Parathyroid adenoma (tissue), 2 donors: ENCODE measurements around the gene GPRIN3.

Experiments used
- H2AFZ ChIP-seq: fragments of 300-600 bp; sonication (generic); one replicate; pipeline ENCODE4 v1.7.0; 2017; ENCODE audit warnings: antibody characterized with exemption, mild to moderate bottlenecking
- H3K27ac ChIP-seq: fragments of 300-600 bp; sonication (generic); one replicate; pipeline ENCODE4 v1.7.0; 2017
- H3K27me3 ChIP-seq: fragments of 300-600 bp; sonication (generic); one replicate; pipeline ENCODE4 v1.7.0; 2017; ENCODE audit warnings: low read length; ENCODE audit not compliant: control insufficient read depth, insufficient read depth
- H3K36me3 ChIP-seq: fragments of 300-600 bp; sonication (generic); one replicate; pipeline ENCODE4 v1.7.0; 2017; ENCODE audit warnings: low read length; ENCODE audit not compliant: control insufficient read depth, insufficient read depth
- H3K4me1 ChIP-seq: fragments of 300-600 bp; sonication (generic); one replicate; pipeline ENCODE4 v1.7.0; 2017; ENCODE audit warnings: control low read depth
- H3K4me2 ChIP-seq: fragments of 300-600 bp; sonication (generic); one replicate; pipeline ENCODE4 v1.7.0; 2017; ENCODE audit warnings: low read length
- H3K4me3 ChIP-seq: fragments of 300-600 bp; sonication (generic); one replicate; pipeline ENCODE4 v1.7.0; 2017; ENCODE audit warnings: low read depth, low read length
- H3K79me2 ChIP-seq: fragments of 300-600 bp; sonication (generic); one replicate; pipeline ENCODE4 v1.7.0; 2017; ENCODE audit warnings: control low read depth
- H3K9ac ChIP-seq: fragments of 300-600 bp; sonication (generic); one replicate; pipeline ENCODE4 v1.7.0; 2017; ENCODE audit warnings: mild to moderate bottlenecking
- H3K9me3 ChIP-seq: fragments of 300-600 bp; sonication (generic); one replicate; pipeline ENCODE4 v1.7.0; 2017; ENCODE audit warnings: low read length; ENCODE audit not compliant: control insufficient read depth
- TF ChIP-seq, protein P1 (sequence below): fragments of 300-600 bp; sonication (generic); IDR thresholded peaks from one replicate; pipeline ENCODE4 v1.7.0; 2017; ENCODE audit warnings: antibody characterized with exemption, mild to moderate bottlenecking
- donor health status: primary hyperparathyroidism.

Gene GPRIN3

GRCh38 chr4:89276296-89276695 lies 31.3 kb downstream of the GPRIN3 start:
- TF ChIP-seq, protein P1, sequence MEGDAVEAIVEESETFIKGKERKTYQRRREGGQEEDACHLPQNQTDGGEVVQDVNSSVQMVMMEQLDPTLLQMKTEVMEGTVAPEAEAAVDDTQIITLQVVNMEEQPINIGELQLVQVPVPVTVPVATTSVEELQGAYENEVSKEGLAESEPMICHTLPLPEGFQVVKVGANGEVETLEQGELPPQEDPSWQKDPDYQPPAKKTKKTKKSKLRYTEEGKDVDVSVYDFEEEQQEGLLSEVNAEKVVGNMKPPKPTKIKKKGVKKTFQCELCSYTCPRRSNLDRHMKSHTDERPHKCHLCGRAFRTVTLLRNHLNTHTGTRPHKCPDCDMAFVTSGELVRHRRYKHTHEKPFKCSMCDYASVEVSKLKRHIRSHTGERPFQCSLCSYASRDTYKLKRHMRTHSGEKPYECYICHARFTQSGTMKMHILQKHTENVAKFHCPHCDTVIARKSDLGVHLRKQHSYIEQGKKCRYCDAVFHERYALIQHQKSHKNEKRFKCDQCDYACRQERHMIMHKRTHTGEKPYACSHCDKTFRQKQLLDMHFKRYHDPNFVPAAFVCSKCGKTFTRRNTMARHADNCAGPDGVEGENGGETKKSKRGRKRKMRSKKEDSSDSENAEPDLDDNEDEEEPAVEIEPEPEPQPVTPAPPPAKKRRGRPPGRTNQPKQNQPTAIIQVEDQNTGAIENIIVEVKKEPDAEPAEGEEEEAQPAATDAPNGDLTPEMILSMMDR, result no peak
- H3K9ac ChIP-seq, result no peak overlapping the region

GRCh38 chr4:89275587-89275986 lies 32.0 kb downstream of the GPRIN3 start:
- Histone ChIP-seq H3K4me2 (no peak overlapping the region), H3K9ac (no peak overlapping the region), H3K36me3 (no peaks in the 10 kb centered on the region), H2AFZ (no peak overlapping the region), H3K79me2 (no peaks in the 10 kb centered on the region), H3K4me3 (no peak overlapping the region), H3K4me1 (no peaks in the 10 kb centered on the region), H3K27ac (no peak overlapping the region), H3K27me3 (no peaks in the 10 kb centered on the region), H3K9me3 (no peaks in the 10 kb centered on the region)
- TF ChIP-seq, protein P1, result no peak

More at GRCh38 chr4:89276296-89276695, 31.3 kb downstream of the GPRIN3 start:
- no peaks in the 10 kb centered on the region for H3K79me2 ChIP-seq
- H3K4me1 ChIP-seq, result no peaks in the 10 kb centered on the region
- no peak overlapping the region for H3K27ac ChIP-seq
- no peak overlapping the region for H2AFZ ChIP-seq
- no peak overlapping the region for H3K4me2 ChIP-seq
- H3K4me3 ChIP-seq, result no peak overlapping the region
- H3K36me3 ChIP-seq, result no peaks in the 10 kb centered on the region
- no peaks in the 10 kb centered on the region for H3K27me3 ChIP-seq
- no peaks in the 10 kb centered on the region for H3K9me3 ChIP-seq

- Histone ChIP-seq H3K4me3 (no peak overlapping the region), H2AFZ (no peak overlapping the region), H3K4me1 (no peaks in the 10 kb centered on the region), H3K4me2 (no peak overlapping the region), H3K9ac (no peak overlapping the region), H3K36me3 (no peaks in the 10 kb centered on the region), H3K9me3 (no peaks in the 10 kb centered on the region), H3K27ac (no peak overlapping the region), H3K79me2 (no peaks in the 10 kb centered on the region), H3K27me3 (no peaks in the 10 kb centered on the region)
- TF ChIP-seq, protein P1, result no peak
Measured at GRCh38 chr4:89273741-89274141, 33.9 kb downstream of the GPRIN3 start.

- H3K4me2 ChIP-seq, result no peak overlapping the region
- no peaks in the 10 kb centered on the region for H3K27me3 ChIP-seq
- TF ChIP-seq, protein P1, result no peak
- H3K9ac ChIP-seq, result no peak overlapping the region
- no peak overlapping the region for H2AFZ ChIP-seq
- H3K36me3 ChIP-seq, result no peaks in the 10 kb centered on the region
- no peaks in the 10 kb centered on the region for H3K9me3 ChIP-seq
- H3K79me2 ChIP-seq, result no peaks in the 10 kb centered on the region
- H3K4me1 ChIP-seq, result no peaks in the 10 kb centered on the region
- H3K4me3 ChIP-seq, result no peak overlapping the region
- H3K27ac ChIP-seq, result no peak overlapping the region
Measured at GRCh38 chr4:89270792-89271191, 36.8 kb downstream of the GPRIN3 start.

DNA sequence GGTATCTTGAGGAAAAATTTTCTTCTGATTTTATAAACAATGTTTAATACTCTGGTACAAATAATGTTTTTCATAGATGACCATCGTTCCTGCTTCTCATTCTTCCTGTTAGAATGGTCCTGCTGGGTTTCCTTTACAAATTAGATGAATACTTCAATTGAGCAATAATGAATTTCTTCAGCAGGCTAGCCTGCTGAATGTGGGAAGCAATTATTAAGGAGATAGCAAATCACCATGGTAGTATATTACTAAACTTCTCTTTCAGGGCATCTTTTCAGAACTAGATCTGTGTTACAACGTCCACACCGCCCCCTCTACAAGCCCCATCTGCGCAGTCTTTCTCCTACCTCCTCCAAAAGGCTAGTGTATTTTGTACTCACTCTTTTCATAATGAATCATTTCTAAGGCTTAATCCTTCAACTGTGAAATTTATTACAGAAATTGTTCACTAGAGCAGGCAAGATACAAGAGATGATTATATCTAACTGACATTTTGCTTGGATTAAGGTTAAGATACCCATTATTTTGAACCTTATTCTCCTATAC lies 38.4 kb downstream of the GPRIN3 start:
- Histone ChIP-seq H3K9me3 (no peaks in the 10 kb centered on the region), H3K79me2 (no peaks in the 10 kb centered on the region), H3K36me3 (no peaks in the 10 kb centered on the region), H3K4me2 (no peak overlapping the region), H3K9ac (no peak overlapping the region), H3K4me1 (no peaks in the 10 kb centered on the region), H3K27me3 (no peaks in the 10 kb centered on the region), H3K27ac (no peak overlapping the region), H3K4me3 (no peak overlapping the region), H2AFZ (no peak overlapping the region)
- TF ChIP-seq, protein P1, result no peak
